ENCODE results near the gene ICOS.

Gene ICOS

DNA sequence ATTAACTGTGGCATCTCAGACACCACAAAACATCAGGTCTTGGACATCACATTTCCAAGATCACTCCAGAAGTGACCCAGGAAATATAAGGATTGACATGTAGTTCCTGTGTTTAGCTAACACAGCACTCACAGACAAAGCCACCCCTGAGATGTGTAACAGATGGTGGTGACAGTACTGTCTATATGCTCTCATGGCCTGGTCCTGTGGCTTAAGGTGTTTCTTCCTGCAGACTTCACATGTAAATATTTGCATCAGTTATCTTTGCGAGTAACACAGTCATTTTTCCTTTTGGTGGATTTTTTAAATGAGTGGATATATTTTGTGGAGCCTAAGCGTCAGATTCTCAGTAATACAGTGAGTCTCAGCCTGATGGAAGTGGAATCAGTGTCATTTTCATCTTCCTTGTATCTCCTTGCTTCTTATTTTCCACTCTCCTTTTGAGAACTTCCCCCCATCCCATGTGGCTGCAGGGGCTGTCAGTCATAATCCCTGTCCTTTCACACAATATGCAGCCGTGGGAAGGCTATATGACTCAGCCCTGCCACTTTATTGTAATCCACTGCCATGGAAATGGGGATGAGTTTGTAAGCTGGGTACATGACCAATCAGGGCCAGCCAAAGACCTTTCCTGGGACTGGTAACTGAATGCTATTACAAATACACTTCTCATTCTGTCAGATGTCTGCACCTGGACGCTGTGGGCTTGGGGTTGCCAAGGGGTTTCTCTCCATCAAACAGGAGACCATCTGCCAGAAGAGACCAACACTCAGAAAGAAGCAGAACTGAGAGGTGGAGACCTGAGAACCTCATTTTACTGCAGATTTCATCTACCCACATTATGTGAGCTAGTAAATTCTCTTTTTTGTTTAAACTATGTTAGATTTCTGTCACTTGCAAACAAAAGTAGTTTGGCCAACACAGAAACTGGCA, 74.3 kb downstream of the ICOS start:
- DNase-seq (ENCODE audit: low spot score) = no peak
